OCI-LY7 (cell line): Measurements from ENCODE around the gene TIGIT. TPM values are rescaled to one million over a fixed set of nuclear protein-coding genes. Genes with fewer than 3 reads are reported as not detected.

ENCODE experiments used
- BruUV-seq: library from RNA; stranded (reverse); fragments of 400-500 nt; replicated peaks from 2 replicates; lab custom pipeline; 2021; lab: Mats Ljungman, UMichigan
- CTCF ChIA-PET: fragments of 300-600 bp; sonication (Branson Sonifier 250); formaldehyde crosslinking; loops from one replicate; lab custom pipeline; 2022; ENCODE audit warnings: antibody characterized with exemption; ENCODE audit not compliant: unreplicated experiment; lab: Charles Lee
- POLR2A ChIA-PET: fragments of 300-600 bp; sonication (Branson Sonifier 250); formaldehyde crosslinking; loops from one replicate; lab custom pipeline; 2022; ENCODE audit warnings: antibody characterized with exemption; lab: Charles Lee
- DNase-seq: peaks from one replicate; pipeline ENCODE4 v3.0.0-alpha.2; 2015; ENCODE audit warnings: low spot score
- H2AFZ ChIP-seq: fragments of 200-600 bp; sonication (generic), shearing (Covaris generic); 2 replicates; pipeline ENCODE4 v1.6.1; 2014; ENCODE audit warnings: mild to moderate bottlenecking, antibody characterized with exemption, low read length, moderate library complexity
- H3K27ac ChIP-seq: fragments of 200-600 bp; sonication (generic); 2 replicates; pipeline ENCODE4 v1.5.1; 2014; ENCODE audit warnings: mixed run types, low read depth, mild to moderate bottlenecking, moderate library complexity, low read length, inconsistent platforms; ENCODE audit not compliant: poor library complexity, severe bottlenecking
- H3K36me3 ChIP-seq: fragments of 200-600 bp; sonication (generic); 2 replicates; pipeline ENCODE4 v1.6.1; 2014; ENCODE audit warnings: mild to moderate bottlenecking, antibody characterized with exemption, low read length, moderate library complexity, mixed read lengths; ENCODE audit not compliant: insufficient read depth
- H3K4me1 ChIP-seq: fragments of 200-600 bp; sonication (generic); 2 replicates; pipeline ENCODE4 v1.5.1; 2014; ENCODE audit warnings: mild to moderate bottlenecking, low read length; ENCODE audit not compliant: insufficient read depth, poor library complexity, severe bottlenecking
- H3K4me2 ChIP-seq: fragments of 200-600 bp; sonication (generic); 2 replicates; pipeline ENCODE4 v1.6.1; 2014; ENCODE audit warnings: mild to moderate bottlenecking, low read length
- H3K4me3 ChIP-seq: fragments of 200-600 bp; sonication (generic); 2 replicates; pipeline ENCODE4 v1.5.1; 2014; ENCODE audit warnings: mild to moderate bottlenecking, low read depth, low read length; ENCODE audit not compliant: poor library complexity, severe bottlenecking
- H3K79me2 ChIP-seq: fragments of 200-600 bp; sonication (generic); 2 replicates; pipeline ENCODE4 v1.6.1; 2016; ENCODE audit warnings: low read depth, mild to moderate bottlenecking, low read length, moderate library complexity, mixed read lengths; ENCODE audit not compliant: insufficient read depth
- H3K9me2 ChIP-seq: fragments of 200-600 bp; sonication (generic); 2 replicates; pipeline ENCODE4 v1.6.1; 2016; ENCODE audit warnings: mild to moderate bottlenecking, low read length, mixed read lengths; ENCODE audit not compliant: insufficient read depth
- H3K9me3 ChIP-seq: fragments of 200-600 bp; sonication (generic); 2 replicates; pipeline ENCODE4 v1.6.1; 2014; ENCODE audit warnings: mild to moderate bottlenecking, mixed run types, low read length, mixed read lengths
- H4K20me1 ChIP-seq: fragments of 200-600 bp; sonication (generic); 2 replicates; pipeline ENCODE4 v1.6.1; 2014; ENCODE audit warnings: mild to moderate bottlenecking, antibody characterized with exemption, low read length, moderate library complexity, mixed read lengths; ENCODE audit not compliant: insufficient read depth
- CTCF ChIP-seq: fragments of 200-600 bp; sonication (generic); conservative IDR thresholded peaks from 2 replicates; pipeline ENCODE4 v1.5.1; 2014; ENCODE audit warnings: mild to moderate bottlenecking, antibody characterized with exemption, low read length, moderate library complexity, mixed read lengths
- EZH2phosphoT487 ChIP-seq: fragments of 200-600 bp; sonication (generic); IDR thresholded peaks from 2 replicates; pipeline ENCODE4 v1.6.1; 2018; ENCODE audit warnings: low read depth, borderline replicate concordance, mild to moderate bottlenecking, mixed run types, antibody characterized with exemption, low read length, moderate library complexity, mixed read lengths
- intact Hi-C: fragments of 100-400 bp; cut with micrococcal nuclease; formaldehyde crosslinking; loops from one replicate; pipeline ENCODE4 v1.10.0; 2022; ENCODE audit not compliant: unreplicated experiment
- total RNA-seq, 2 experiments: library from RNA; depleted of rRNA in 1 of 2; stranded (reverse); fragments of >200 nt in 1 of 2; shearing (Covaris generic) in 1 of 2; gene quantifications; 2 replicates each; pipeline ENCODE4 v1.2.3, GENCODE V29; 2014 to 2022

Gene TIGIT
- total RNA-seq, 2 experiments from 2014 or later, result 0.35 to 2.3 TPM

GRCh38 chr3:114328345-114328744, 34.5 kb downstream of the TIGIT start:
- no peak overlapping the region for H3K4me3 ChIP-seq
- H3K9me2 ChIP-seq, result no peaks in the 10 kb centered on the region
- H3K79me2 ChIP-seq, result no peaks in the 10 kb centered on the region
- no TSS peak for BruUV-seq
- H3K36me3 ChIP-seq, result no peaks in the 10 kb centered on the region
- intact Hi-C loops, result no loop called here
- H3K4me1 ChIP-seq, result peaks cover 10% of the 10 kb centered on the region
- H2AFZ ChIP-seq, result no peak overlapping the region
- TF ChIP-seq CTCF, result no peak
- no peak for TF ChIP-seq EZH2phosphoT487
- CTCF ChIA-PET, result no interaction called here
- H3K4me2 ChIP-seq, result no peak overlapping the region
- H3K9me3 ChIP-seq, result peaks cover 4% of the 10 kb centered on the region; the same call in 1 of the 2 replicates
- H3K27ac ChIP-seq, result no peak overlapping the region
- DNase-seq, result no peak
- POLR2A ChIA-PET, result interaction anchor here (1.1 to 1.3 kb wide), 2 partner anchors 17 to 21 kb away, joined by 3 to 5 read pairs; no protein-coding TSS in a partner anchor
- no peaks in the 10 kb centered on the region for H4K20me1 ChIP-seq

GRCh38 chr3:114329823-114330222, 36.0 kb downstream of the TIGIT start:
- TF ChIP-seq EZH2phosphoT487, result no peak
- TF ChIP-seq CTCF, result no peak
- Histone ChIP-seq H3K4me3 (no peak overlapping the region), H3K4me1 (peaks cover 10% of the 10 kb centered on the region), H2AFZ (no peak overlapping the region), H3K9me3 (peaks cover 4% of the 10 kb centered on the region; the same call in 1 of the 2 replicates), H4K20me1 (no peaks in the 10 kb centered on the region), H3K79me2 (no peaks in the 10 kb centered on the region), H3K9me2 (no peaks in the 10 kb centered on the region), H3K27ac (no peak overlapping the region), H3K36me3 (no peaks in the 10 kb centered on the region), H3K4me2 (no peak overlapping the region)
- DNase-seq, result no peak
- no TSS peak for BruUV-seq
- ChIA-PET POLR2A (interaction anchor here (0.7 kb wide), 2 partner anchors 9 to 146 kb away, joined by 3 to 5 read pairs; no protein-coding TSS in a partner anchor), CTCF (no interaction called here)
- intact Hi-C loops, result loop anchor here (5.0 to 10.0 kb wide), 2 partner anchors 122 to 175 kb away; no protein-coding TSS in a partner anchor

- H3K79me2 ChIP-seq, result no peaks in the 10 kb centered on the region
- no TSS peak for BruUV-seq
- H2AFZ ChIP-seq, result no peak overlapping the region
- no peak overlapping the region for H3K4me3 ChIP-seq
- H3K9me3 ChIP-seq, result peaks cover 4% of the 10 kb centered on the region; the same call in 1 of the 2 replicates
- intact Hi-C loops, result loop anchor here (5.0 to 10.0 kb wide), 2 partner anchors 121 to 176 kb away; no protein-coding TSS in a partner anchor
- no peaks in the 10 kb centered on the region for H3K36me3 ChIP-seq
- CTCF ChIA-PET, result no interaction called here
- no peaks in the 10 kb centered on the region for H4K20me1 ChIP-seq
- no peak overlapping the region for H3K27ac ChIP-seq
- H3K9me2 ChIP-seq, result no peaks in the 10 kb centered on the region
- POLR2A ChIA-PET, result interaction anchor here (0.7 kb wide), 1 partner anchor 12 kb away, joined by 3 read pairs; no protein-coding TSS in a partner anchor
- no peak for TF ChIP-seq CTCF
- no peak overlapping the region for H3K4me2 ChIP-seq
- no peak for DNase-seq
- H3K4me1 ChIP-seq, result peaks cover 10% of the 10 kb centered on the region
Measured at GRCh38 chr3:114331007-114331406, 37.2 kb downstream of the TIGIT start.
